Liver (tissue), 9 donors: Measurements from ENCODE around the gene OSCP1. TPM values are rescaled to one million over a fixed set of nuclear protein-coding genes. Genes with fewer than 3 reads are reported as not detected.

Experiments
- DNase-seq: peaks from one replicate; pipeline ENCODE4 v3.0.0-alpha.2; 2017; ENCODE audit warnings: low spot score
- H3K27ac ChIP-seq, 2 donors: one replicate each; pipeline ENCODE4 v1.7.0; 2013; ENCODE audit warnings: inconsistent platforms in 2 of 2, low read length in 2 of 2, control low read depth in 1 of 2, low read depth in 1 of 2, mild to moderate bottlenecking in 1 of 2
- H3K27me3 ChIP-seq, 4 donors: one replicate each; pipeline versions ENCODE4 v1.6.1 to v1.7.0; 2013; ENCODE audit warnings: low read length in 3 of 4, inconsistent platforms in 1 of 4, mild to moderate bottlenecking in 1 of 4, moderate library complexity in 1 of 4; ENCODE audit not compliant: control insufficient read depth in 4 of 4, insufficient read depth in 4 of 4
- H3K36me3 ChIP-seq, 4 donors: one replicate each; pipeline versions ENCODE4 v1.6.1 to v1.7.0; 2013; ENCODE audit warnings: low read length in 3 of 4, mild to moderate bottlenecking in 3 of 4, low read depth in 1 of 4, moderate library complexity in 1 of 4; ENCODE audit not compliant: control insufficient read depth in 4 of 4, insufficient read depth in 3 of 4
- H3K4me1 ChIP-seq, 4 donors: one replicate each; pipeline versions ENCODE4 v1.6.1 to v1.7.0; 2013; ENCODE audit warnings: low read length in 3 of 4, mild to moderate bottlenecking in 3 of 4, moderate library complexity in 1 of 4; ENCODE audit not compliant: control insufficient read depth in 4 of 4, insufficient read depth in 4 of 4
- H3K4me3 ChIP-seq, 3 donors: one replicate each; pipeline versions ENCODE4 v1.6.1 to v1.7.0; 2013; ENCODE audit warnings: low read length in 3 of 3, control low read depth in 1 of 3, low read depth in 1 of 3, mild to moderate bottlenecking in 1 of 3
- H3K9ac ChIP-seq, 2 donors: one replicate each; pipeline ENCODE4 v1.7.0; 2013; ENCODE audit warnings: low read length in 2 of 2, mild to moderate bottlenecking in 2 of 2, moderate library complexity in 2 of 2, control low read depth in 1 of 2, low read depth in 1 of 2
- H3K9me3 ChIP-seq, 4 donors: one replicate each; pipeline versions ENCODE4 v1.6.1 to v1.7.0; 2013; ENCODE audit warnings: low read length in 3 of 4; ENCODE audit not compliant: control insufficient read depth in 4 of 4
- EGR1 ChIP-seq, 2 donors: IDR thresholded peaks; 2 replicates each; pipeline ENCODE4 v1.6.1; 2016 to 2018; ENCODE audit warnings: antibody characterized with exemption in 2 of 2, low read depth in 2 of 2
- FOXA1 ChIP-seq: IDR thresholded peaks from 2 replicates; pipeline ENCODE4 v1.6.1; 2016; ENCODE audit warnings: antibody characterized with exemption
- FOXA2 ChIP-seq: IDR thresholded peaks from 2 replicates; pipeline ENCODE4 v1.6.1; 2016; ENCODE audit warnings: antibody characterized with exemption
- GABPA ChIP-seq, 2 donors: IDR thresholded peaks in 1 of 2; conservative IDR thresholded peaks in 1 of 2; 2 replicates each; pipeline ENCODE4 v1.6.1; 2016; ENCODE audit warnings: antibody characterized with exemption in 2 of 2, mild to moderate bottlenecking in 1 of 2, moderate library complexity in 1 of 2
- HNF4A ChIP-seq, 2 donors: conservative IDR thresholded peaks; 2 replicates each; pipeline ENCODE4 v1.6.1; 2016; ENCODE audit warnings: antibody characterized with exemption in 2 of 2, mild to moderate bottlenecking in 2 of 2
- HNF4G ChIP-seq: IDR thresholded peaks from 2 replicates; pipeline ENCODE4 v1.6.1; 2016; ENCODE audit warnings: antibody characterized with exemption
- JUND ChIP-seq, 2 donors: IDR thresholded peaks; 2 replicates each; pipeline ENCODE4 v1.6.1; 2016; ENCODE audit warnings: antibody characterized with exemption in 2 of 2
- NR2F2 ChIP-seq: IDR thresholded peaks from 2 replicates; pipeline ENCODE4 v1.6.1; 2016; ENCODE audit warnings: antibody characterized with exemption
- RAD21 ChIP-seq, 2 donors: IDR thresholded peaks; 2 replicates each; pipeline ENCODE4 v1.6.1; 2016; ENCODE audit warnings: antibody characterized with exemption in 2 of 2, mild to moderate bottlenecking in 2 of 2
- RXRA ChIP-seq, 2 donors: IDR thresholded peaks; 2 replicates each; pipeline ENCODE4 v1.6.1; 2017 to 2018; ENCODE audit warnings: antibody characterized with exemption in 2 of 2, mild to moderate bottlenecking in 1 of 2
- SP1 ChIP-seq: IDR thresholded peaks from 2 replicates; pipeline ENCODE4 v1.6.1; 2018; ENCODE audit warnings: antibody characterized with exemption, mild to moderate bottlenecking
- TAF1 ChIP-seq: conservative IDR thresholded peaks from 2 replicates; pipeline ENCODE4 v1.6.1; 2016; ENCODE audit warnings: antibody characterized with exemption, mild to moderate bottlenecking
- YY1 ChIP-seq: IDR thresholded peaks from 2 replicates; pipeline ENCODE4 v1.6.1; 2016; ENCODE audit warnings: antibody characterized with exemption, mild to moderate bottlenecking
- WGBS: extraction: QIAGEN DNeasy Blood & Tissue Kit; methylation state at CpG from one replicate; pipeline ENCODE4 v1.1.7; 2013; 5-methylcytosine and 5-hydroxymethylcytosine counted together
- polyA plus RNA-seq, 2 donors: library from polyadenylated mRNA; stranded (reverse) in 1 of 2; unstranded in 1 of 2; fragments of 200-250 nt in 1 of 2; fragments of >200 nt in 1 of 2; fragmentation: Nextera tagmentation in 1 of 2; extraction: Ambion mirVana in 1 of 2; gene quantifications; one replicate each; pipeline versions ENCODE4 v1.2.1 to v1.2.3, GENCODE V29; 2013 to 2015
- total RNA-seq, 2 donors: library from RNA; depleted of rRNA; stranded (reverse); fragments of >200 nt; gene quantifications; one replicate each; pipeline ENCODE4 v1.2.3, GENCODE V29; 2014
- TF ChIP-seq, protein P1 (sequence below): IDR thresholded peaks from 2 replicates; pipeline ENCODE4 v1.6.1; 2016; ENCODE audit warnings: antibody characterized with exemption, mild to moderate bottlenecking
- TF ChIP-seq, protein P2 (sequence below): IDR thresholded peaks from 2 replicates; pipeline ENCODE4 v1.6.1; 2016; ENCODE audit warnings: antibody characterized with exemption
- TF ChIP-seq, protein P3 (sequence below): IDR thresholded peaks from 2 replicates; pipeline ENCODE4 v1.6.1; 2016; ENCODE audit warnings: antibody characterized with exemption
- TF ChIP-seq, protein P4 (sequence below): fragments of 150-350 bp; IDR thresholded peaks from 2 replicates; pipeline ENCODE4 v1.5.1; 2017; ENCODE audit warnings: improper control_type of control experiment, low read depth, low read length; ENCODE audit not compliant: missing input control
- TF ChIP-seq, protein P5 (sequence below): IDR thresholded peaks from 2 replicates; pipeline ENCODE4 v1.6.1; 2016; ENCODE audit warnings: antibody characterized with exemption
- donor health status: healthy.
- donor health status: healthy.
- donor health status: healthy.
- donor health status: healthy.
- donor health status: healthy.

The OSCP1 gene
- total and polyA plus RNA-seq, 4 donors: 1.1 to 1.7 (median 1.5) TPM

DNA sequence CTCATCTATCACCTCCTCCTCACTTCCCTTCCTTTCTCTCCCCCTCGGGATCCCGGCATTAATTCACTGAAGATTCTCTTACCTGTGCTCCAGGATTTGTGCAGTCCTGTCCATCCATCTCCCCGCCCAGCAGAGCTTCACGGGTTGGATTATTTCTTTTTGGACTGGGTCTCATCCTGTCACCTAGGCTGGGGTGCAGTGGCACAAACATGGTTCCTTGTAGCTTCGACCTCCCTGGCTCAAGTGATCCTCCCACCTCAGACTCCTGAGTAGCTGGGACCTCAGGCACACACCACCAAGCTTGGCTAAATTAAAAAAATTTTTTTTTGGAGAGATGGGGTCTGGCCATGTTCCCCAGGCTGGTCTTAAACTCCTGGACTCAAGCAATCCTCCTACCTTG is 44.7 kb upstream of the OSCP1 start (continued):
- TF ChIP-seq, protein P1, sequence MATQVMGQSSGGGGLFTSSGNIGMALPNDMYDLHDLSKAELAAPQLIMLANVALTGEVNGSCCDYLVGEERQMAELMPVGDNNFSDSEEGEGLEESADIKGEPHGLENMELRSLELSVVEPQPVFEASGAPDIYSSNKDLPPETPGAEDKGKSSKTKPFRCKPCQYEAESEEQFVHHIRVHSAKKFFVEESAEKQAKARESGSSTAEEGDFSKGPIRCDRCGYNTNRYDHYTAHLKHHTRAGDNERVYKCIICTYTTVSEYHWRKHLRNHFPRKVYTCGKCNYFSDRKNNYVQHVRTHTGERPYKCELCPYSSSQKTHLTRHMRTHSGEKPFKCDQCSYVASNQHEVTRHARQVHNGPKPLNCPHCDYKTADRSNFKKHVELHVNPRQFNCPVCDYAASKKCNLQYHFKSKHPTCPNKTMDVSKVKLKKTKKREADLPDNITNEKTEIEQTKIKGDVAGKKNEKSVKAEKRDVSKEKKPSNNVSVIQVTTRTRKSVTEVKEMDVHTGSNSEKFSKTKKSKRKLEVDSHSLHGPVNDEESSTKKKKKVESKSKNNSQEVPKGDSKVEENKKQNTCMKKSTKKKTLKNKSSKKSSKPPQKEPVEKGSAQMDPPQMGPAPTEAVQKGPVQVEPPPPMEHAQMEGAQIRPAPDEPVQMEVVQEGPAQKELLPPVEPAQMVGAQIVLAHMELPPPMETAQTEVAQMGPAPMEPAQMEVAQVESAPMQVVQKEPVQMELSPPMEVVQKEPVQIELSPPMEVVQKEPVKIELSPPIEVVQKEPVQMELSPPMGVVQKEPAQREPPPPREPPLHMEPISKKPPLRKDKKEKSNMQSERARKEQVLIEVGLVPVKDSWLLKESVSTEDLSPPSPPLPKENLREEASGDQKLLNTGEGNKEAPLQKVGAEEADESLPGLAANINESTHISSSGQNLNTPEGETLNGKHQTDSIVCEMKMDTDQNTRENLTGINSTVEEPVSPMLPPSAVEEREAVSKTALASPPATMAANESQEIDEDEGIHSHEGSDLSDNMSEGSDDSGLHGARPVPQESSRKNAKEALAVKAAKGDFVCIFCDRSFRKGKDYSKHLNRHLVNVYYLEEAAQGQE: no peak
- TF ChIP-seq NR2F2: no peak

DNA sequence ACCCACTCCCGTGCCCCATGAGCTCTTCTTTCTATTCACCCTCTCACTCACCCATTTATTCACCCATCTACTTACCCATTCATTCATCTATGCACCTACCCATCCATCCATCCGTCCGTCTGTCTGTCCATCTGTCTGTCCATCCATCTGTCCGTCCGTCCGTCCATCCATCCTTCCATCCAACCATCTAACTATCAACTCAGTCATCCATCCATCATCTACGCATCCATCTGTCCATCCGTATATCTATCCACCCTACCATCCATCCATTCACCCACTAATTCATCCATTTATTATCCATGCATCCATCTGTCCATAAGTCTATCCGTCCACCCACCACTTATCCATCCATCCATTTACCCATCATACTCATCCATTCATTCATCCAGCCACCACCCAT is 43.3 kb upstream of the OSCP1 start:
- TF ChIP-seq HNF4A (conservative IDR thresholded peaks at IDR 0.05) (no peak), GABPA (IDR thresholded peaks at IDR 0.05 in 1 of 2, conservative IDR thresholded peaks at IDR 0.05 in 1 of 2) (no peak), HNF4G (no peak)
- TF ChIP-seq, protein P2, sequence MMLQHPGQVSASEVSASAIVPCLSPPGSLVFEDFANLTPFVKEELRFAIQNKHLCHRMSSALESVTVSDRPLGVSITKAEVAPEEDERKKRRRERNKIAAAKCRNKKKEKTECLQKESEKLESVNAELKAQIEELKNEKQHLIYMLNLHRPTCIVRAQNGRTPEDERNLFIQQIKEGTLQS: no peak
- no peak overlapping the region for H3K4me3 ChIP-seq
- DNase-seq: no peak
- H3K4me1 ChIP-seq: no peaks in the 10 kb centered on the region
- H3K9ac ChIP-seq: no peak overlapping the region
- WGBS: 93% methylated on average over 9 of the region's 9 CpGs
- no peaks in the 10 kb centered on the region for H3K36me3 ChIP-seq
- H3K27ac ChIP-seq: no peak overlapping the region
- no peaks in the 10 kb centered on the region for H3K27me3 ChIP-seq
- H3K9me3 ChIP-seq: no peaks in the 10 kb centered on the region

DNA sequence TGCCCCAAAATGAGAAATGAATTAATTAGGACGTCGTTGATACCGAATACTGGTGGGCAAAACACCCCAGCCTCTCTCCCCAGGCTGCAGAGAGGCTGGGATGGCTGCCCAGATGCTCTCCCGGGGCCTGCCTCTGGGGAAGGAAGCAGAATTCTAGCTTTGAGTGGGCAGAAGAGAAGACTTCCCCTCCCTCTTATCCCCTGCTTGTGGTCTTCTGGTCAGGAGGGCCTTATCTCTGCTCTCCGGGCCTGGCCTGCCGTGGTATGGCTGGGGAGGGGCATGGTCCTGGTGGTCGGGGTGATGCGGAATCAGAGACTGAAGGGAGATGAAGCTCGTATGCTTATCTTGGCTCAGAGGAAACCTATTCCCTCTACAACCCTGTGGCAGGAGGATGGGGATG is 42.2 kb upstream of the OSCP1 start:
- H3K4me1 ChIP-seq: peaks cover 0 to 4% (median 2%) of the 10 kb centered on the region in 4 donors
- no peak overlapping the region for H3K27ac ChIP-seq
- no peaks in the 10 kb centered on the region for H3K27me3 ChIP-seq
- no peak for DNase-seq
- H3K9ac ChIP-seq: no peak overlapping the region
- 66% methylated on average over 9 of the region's 9 CpGs for WGBS
- no peaks in the 10 kb centered on the region for H3K36me3 ChIP-seq
- H3K9me3 ChIP-seq: no peaks in the 10 kb centered on the region
- TF ChIP-seq FOXA1: no peak
- TF ChIP-seq, protein P3, sequence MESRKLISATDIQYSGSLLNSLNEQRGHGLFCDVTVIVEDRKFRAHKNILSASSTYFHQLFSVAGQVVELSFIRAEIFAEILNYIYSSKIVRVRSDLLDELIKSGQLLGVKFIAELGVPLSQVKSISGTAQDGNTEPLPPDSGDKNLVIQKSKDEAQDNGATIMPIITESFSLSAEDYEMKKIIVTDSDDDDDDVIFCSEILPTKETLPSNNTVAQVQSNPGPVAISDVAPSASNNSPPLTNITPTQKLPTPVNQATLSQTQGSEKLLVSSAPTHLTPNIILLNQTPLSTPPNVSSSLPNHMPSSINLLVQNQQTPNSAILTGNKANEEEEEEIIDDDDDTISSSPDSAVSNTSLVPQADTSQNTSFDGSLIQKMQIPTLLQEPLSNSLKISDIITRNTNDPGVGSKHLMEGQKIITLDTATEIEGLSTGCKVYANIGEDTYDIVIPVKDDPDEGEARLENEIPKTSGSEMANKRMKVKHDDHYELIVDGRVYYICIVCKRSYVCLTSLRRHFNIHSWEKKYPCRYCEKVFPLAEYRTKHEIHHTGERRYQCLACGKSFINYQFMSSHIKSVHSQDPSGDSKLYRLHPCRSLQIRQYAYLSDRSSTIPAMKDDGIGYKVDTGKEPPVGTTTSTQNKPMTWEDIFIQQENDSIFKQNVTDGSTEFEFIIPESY: no peak
- no peak for TF ChIP-seq FOXA2
- no peak for TF ChIP-seq TAF1
- TF ChIP-seq YY1: no peak
- TF ChIP-seq GABPA (IDR thresholded peaks at IDR 0.05 in 1 of 2, conservative IDR thresholded peaks at IDR 0.05 in 1 of 2): no peak
- no peak for TF ChIP-seq RXRA (IDR thresholded peaks at IDR 0.05)
- no peak for TF ChIP-seq HNF4G
- TF ChIP-seq JUND (IDR thresholded peaks at IDR 0.05): no peak
- TF ChIP-seq HNF4A (conservative IDR thresholded peaks at IDR 0.05): no peak
- TF ChIP-seq, protein P4, sequence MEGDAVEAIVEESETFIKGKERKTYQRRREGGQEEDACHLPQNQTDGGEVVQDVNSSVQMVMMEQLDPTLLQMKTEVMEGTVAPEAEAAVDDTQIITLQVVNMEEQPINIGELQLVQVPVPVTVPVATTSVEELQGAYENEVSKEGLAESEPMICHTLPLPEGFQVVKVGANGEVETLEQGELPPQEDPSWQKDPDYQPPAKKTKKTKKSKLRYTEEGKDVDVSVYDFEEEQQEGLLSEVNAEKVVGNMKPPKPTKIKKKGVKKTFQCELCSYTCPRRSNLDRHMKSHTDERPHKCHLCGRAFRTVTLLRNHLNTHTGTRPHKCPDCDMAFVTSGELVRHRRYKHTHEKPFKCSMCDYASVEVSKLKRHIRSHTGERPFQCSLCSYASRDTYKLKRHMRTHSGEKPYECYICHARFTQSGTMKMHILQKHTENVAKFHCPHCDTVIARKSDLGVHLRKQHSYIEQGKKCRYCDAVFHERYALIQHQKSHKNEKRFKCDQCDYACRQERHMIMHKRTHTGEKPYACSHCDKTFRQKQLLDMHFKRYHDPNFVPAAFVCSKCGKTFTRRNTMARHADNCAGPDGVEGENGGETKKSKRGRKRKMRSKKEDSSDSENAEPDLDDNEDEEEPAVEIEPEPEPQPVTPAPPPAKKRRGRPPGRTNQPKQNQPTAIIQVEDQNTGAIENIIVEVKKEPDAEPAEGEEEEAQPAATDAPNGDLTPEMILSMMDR: no peak
- TF ChIP-seq, protein P5, sequence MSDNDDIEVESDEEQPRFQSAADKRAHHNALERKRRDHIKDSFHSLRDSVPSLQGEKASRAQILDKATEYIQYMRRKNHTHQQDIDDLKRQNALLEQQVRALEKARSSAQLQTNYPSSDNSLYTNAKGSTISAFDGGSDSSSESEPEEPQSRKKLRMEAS: no peak
- no peak for TF ChIP-seq RAD21 (IDR thresholded peaks at IDR 0.05)
- TF ChIP-seq, protein P1: no peak
- TF ChIP-seq SP1: no peak
- TF ChIP-seq, protein P2: no peak
- no peak for TF ChIP-seq EGR1 (IDR thresholded peaks at IDR 0.05; ENCODE audit: low read depth in 2 of 2)
- H3K4me3 ChIP-seq: no peak overlapping the region
